WTC11 (cell line): Measurements from ENCODE around the gene CFAP161. TPM values are rescaled to one million over a fixed set of nuclear protein-coding genes. Genes with fewer than 3 reads are reported as not detected.
A peak's percentile ranks its signal among the peaks of the same experiment; 100 is the strongest.

ENCODE experiments used
- ATAC-seq: fragments of 200-7000 bp; cut with Tn5 transposase; 2 replicates; pipeline ENCODE4 v1.10.0; 2021; ENCODE audit warnings: mild to moderate bottlenecking, moderate library complexity
- CTCF ChIA-PET: fragments of 300-600 bp; sonication (Branson Sonifier 250); formaldehyde crosslinking; loops from one replicate; lab custom pipeline; 2021; ENCODE audit warnings: antibody characterized with exemption; lab: Charles Lee
- POLR2A ChIA-PET: fragments of 350-600 bp; sonication (Branson Sonifier 250); formaldehyde crosslinking; loops from one replicate; lab custom pipeline; 2021; ENCODE audit warnings: antibody characterized with exemption; lab: Charles Lee
- DNase-seq: peaks from one replicate; pipeline ENCODE4 v3.0.0; 2021; ENCODE audit warnings: low spot score
- H3K27ac Mint-ChIP-seq: 2 replicates; pipeline ENCODE4 v1.8.0; 2021; ENCODE audit warnings: mixed read lengths
- H3K27me3 Mint-ChIP-seq: 2 replicates; pipeline ENCODE4 v1.8.0; 2021; ENCODE audit warnings: low read depth, mild to moderate bottlenecking, moderate library complexity, mixed read lengths
- H3K36me3 Mint-ChIP-seq: 2 replicates; pipeline ENCODE4 v1.8.0; 2021; ENCODE audit warnings: mixed read lengths
- H3K4me1 Mint-ChIP-seq: 2 replicates; pipeline ENCODE4 v1.8.0; 2022; ENCODE audit warnings: mixed read lengths
- H3K4me3 Mint-ChIP-seq: 2 replicates; pipeline ENCODE4 v1.8.0; 2021; ENCODE audit warnings: mild to moderate bottlenecking, moderate library complexity, mixed read lengths
- H3K9me3 Mint-ChIP-seq: 2 replicates; pipeline ENCODE4 v1.8.0; 2021; ENCODE audit warnings: mixed read lengths
- ELF4 ChIP-seq: sonication (generic); formaldehyde crosslinking; IDR thresholded peaks from 2 replicates; pipeline ENCODE4 v1.8.1; 2022; ENCODE audit warnings: low read depth, mild to moderate bottlenecking, moderate library complexity, missing genetic modification reagents
- EMX1 ChIP-seq: fragments of 250-450 bp; sonication (Bioruptor Pico); IDR thresholded peaks from 2 replicates; pipeline ENCODE4 v1.8.0; 2021; ENCODE audit warnings: mild to moderate bottlenecking
- NR1H2 ChIP-seq: sonication (generic); formaldehyde crosslinking; IDR thresholded peaks from 2 replicates; pipeline ENCODE4 v1.9.0; 2021; ENCODE audit warnings: mild to moderate bottlenecking, moderate library complexity, missing genetic modification reagents
- TCF7 ChIP-seq: sonication (generic); formaldehyde crosslinking; IDR thresholded peaks from 2 replicates; pipeline ENCODE4 v1.8.0; 2022; ENCODE audit warnings: mild to moderate bottlenecking, low read depth, missing genetic modification reagents, moderate library complexity
- TEAD4 ChIP-seq: sonication (generic); formaldehyde crosslinking; IDR thresholded peaks from 2 replicates; pipeline ENCODE4 v1.8.0; 2022; ENCODE audit warnings: mild to moderate bottlenecking, missing genetic modification reagents
- ZNF138 ChIP-seq: sonication (generic); formaldehyde crosslinking; conservative IDR thresholded peaks from 2 replicates; pipeline ENCODE4 v1.8.1; 2022; ENCODE audit warnings: mild to moderate bottlenecking, moderate library complexity, missing genetic modification reagents
- ZNF317 ChIP-seq: sonication (generic); formaldehyde crosslinking; IDR thresholded peaks from 2 replicates; pipeline ENCODE4 v1.8.1; 2023; ENCODE audit warnings: low read depth, mild to moderate bottlenecking, moderate library complexity, missing genetic modification reagents, borderline replicate concordance
- ZNF671 ChIP-seq: fragments of 250-450 bp; sonication (Bioruptor Pico); IDR thresholded peaks from 2 replicates; pipeline ENCODE4 v1.8.0; 2021; ENCODE audit warnings: mild to moderate bottlenecking
- total RNA-seq: library from RNA; stranded (reverse); gene quantifications from 3 replicates; pipeline ENCODE4 v1.2.3, GENCODE V29; 2021
- TF ChIP-seq, protein P1 (sequence below): sonication (generic); formaldehyde crosslinking; IDR thresholded peaks from 2 replicates; pipeline ENCODE4 v1.8.1; 2023; ENCODE audit warnings: mild to moderate bottlenecking, missing genetic modification reagents, moderate library complexity
- TF ChIP-seq, protein P2 (sequence below): fragments of 250-450 bp; sonication (Bioruptor Pico); conservative IDR thresholded peaks from 2 replicates; pipeline ENCODE4 v1.9.0; 2021; ENCODE audit warnings: mild to moderate bottlenecking
- TF ChIP-seq, protein P3 (sequence below): sonication (generic); formaldehyde crosslinking; IDR thresholded peaks from 2 replicates; pipeline ENCODE4 v1.8.0; 2022; ENCODE audit warnings: mild to moderate bottlenecking, missing genetic modification reagents
- TF ChIP-seq, protein P4 (sequence below): sonication (generic); formaldehyde crosslinking; conservative IDR thresholded peaks from 2 replicates; pipeline ENCODE4 v1.8.1; 2022; ENCODE audit warnings: mild to moderate bottlenecking, missing genetic modification reagents
- TF ChIP-seq, protein P5 (sequence below): sonication (generic); formaldehyde crosslinking; IDR thresholded peaks from 2 replicates; pipeline ENCODE4 v1.8.1; 2023; ENCODE audit warnings: mild to moderate bottlenecking, moderate library complexity, missing genetic modification reagents
- TF ChIP-seq, protein P6 (sequence below): fragments of 250-450 bp; sonication (Bioruptor Pico); IDR thresholded peaks from 2 replicates; pipeline ENCODE4 v1.9.0; 2021; ENCODE audit warnings: mild to moderate bottlenecking, borderline replicate concordance
- TF ChIP-seq, protein P7 (sequence below): sonication (generic); formaldehyde crosslinking; IDR thresholded peaks from 2 replicates; pipeline ENCODE4 v1.8.0; 2022; ENCODE audit warnings: mild to moderate bottlenecking, missing genetic modification reagents
- TF ChIP-seq, protein P8 (sequence below): sonication (generic); formaldehyde crosslinking; IDR thresholded peaks from 2 replicates; pipeline ENCODE4 v1.8.1; 2023; ENCODE audit warnings: mild to moderate bottlenecking, missing genetic modification reagents, moderate library complexity
- TF ChIP-seq, protein P9 (sequence below): sonication (generic); formaldehyde crosslinking; IDR thresholded peaks from 2 replicates; pipeline ENCODE4 v1.8.1; 2022; ENCODE audit warnings: low read depth, mild to moderate bottlenecking, moderate library complexity, missing genetic modification reagents, borderline replicate concordance
- TF ChIP-seq, protein P10 (sequence below): sonication (generic); formaldehyde crosslinking; IDR thresholded peaks from 2 replicates; pipeline ENCODE4 v1.8.0; 2022; ENCODE audit warnings: mild to moderate bottlenecking, missing genetic modification reagents

The CFAP161 gene
- total RNA-seq, 1 experiment from 2014 or later, result not detected

DNA sequence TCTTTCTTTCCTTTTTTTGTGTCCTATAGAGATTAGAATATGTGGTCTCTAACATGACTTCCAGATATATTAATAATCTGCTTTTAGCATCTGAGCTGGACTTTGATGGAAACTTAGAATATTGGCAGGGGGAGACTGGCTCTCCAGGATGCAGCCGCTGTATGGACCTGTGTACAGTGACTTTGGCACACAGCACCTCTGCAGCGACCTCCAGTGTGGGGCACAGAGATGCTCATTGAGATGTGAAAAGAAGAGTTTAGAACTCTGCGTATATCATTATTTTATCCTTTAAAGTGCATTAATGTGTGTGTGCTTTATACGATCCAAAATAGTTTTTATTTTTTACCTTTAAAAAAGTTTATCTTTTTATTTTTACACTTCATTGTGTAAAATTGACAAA is 18.3 kb downstream of the CFAP161 start (continued):
- TF ChIP-seq, protein P1, sequence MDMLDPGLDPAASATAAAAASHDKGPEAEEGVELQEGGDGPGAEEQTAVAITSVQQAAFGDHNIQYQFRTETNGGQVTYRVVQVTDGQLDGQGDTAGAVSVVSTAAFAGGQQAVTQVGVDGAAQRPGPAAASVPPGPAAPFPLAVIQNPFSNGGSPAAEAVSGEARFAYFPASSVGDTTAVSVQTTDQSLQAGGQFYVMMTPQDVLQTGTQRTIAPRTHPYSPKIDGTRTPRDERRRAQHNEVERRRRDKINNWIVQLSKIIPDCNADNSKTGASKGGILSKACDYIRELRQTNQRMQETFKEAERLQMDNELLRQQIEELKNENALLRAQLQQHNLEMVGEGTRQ, result no peak
- TF ChIP-seq ZNF671 (CRISPR knock-in tag), result no peak
- TF ChIP-seq, protein P2, sequence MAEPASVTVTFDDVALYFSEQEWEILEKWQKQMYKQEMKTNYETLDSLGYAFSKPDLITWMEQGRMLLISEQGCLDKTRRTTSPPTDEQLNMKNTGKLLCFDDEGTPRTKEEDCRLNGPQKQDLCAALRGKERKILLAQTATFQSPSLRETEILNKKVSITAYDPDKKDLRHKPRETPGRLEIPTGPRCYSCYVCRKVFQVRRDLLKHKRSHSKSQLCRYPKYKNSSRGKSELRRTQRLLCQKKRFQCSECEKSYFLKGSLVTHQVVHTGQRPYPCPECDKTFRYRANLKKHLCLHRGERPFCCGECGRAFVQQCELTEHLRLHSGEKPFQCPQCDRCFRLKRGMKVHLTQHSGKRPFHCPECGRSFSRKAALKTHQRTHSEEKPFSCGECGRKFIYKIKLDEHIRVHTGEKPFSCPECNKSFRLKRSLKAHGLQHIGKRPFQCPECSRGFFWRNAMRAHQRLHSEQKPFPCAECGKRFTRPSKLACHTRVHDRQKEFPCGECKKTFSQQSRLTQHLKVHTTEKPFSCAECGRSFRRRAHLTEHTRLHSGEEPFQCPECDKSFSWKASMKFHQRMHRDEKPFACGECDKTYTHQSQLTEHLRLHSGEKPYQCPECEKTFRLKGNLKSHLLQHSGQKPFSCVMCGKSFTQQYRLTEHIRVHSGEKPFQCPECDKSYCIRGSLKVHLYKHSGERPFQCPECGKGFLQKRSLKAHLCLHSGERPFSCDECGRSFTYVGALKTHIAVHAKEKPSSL, result no peak

DNA sequence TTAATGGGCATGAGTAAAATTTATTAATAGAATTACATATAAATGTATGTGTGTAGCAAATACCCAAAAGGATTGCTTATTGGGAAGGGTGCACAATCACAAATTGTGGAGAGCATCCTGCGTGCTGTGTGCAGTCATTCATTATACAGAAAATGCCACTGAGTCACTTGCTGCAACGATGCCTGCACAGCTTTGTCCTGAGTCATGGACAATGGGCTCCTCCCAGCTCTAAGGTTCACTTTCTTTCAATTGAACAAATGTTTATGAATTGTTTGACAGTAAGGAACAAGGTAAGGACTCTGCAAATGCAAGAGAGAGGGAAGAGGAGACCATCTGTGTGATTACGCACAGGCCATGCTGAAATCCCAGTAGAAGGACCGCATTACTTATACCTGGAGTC is 18.7 kb downstream of the CFAP161 start:
- POLR2A ChIA-PET, result no interaction called here
- no peak for ATAC-seq

DNA sequence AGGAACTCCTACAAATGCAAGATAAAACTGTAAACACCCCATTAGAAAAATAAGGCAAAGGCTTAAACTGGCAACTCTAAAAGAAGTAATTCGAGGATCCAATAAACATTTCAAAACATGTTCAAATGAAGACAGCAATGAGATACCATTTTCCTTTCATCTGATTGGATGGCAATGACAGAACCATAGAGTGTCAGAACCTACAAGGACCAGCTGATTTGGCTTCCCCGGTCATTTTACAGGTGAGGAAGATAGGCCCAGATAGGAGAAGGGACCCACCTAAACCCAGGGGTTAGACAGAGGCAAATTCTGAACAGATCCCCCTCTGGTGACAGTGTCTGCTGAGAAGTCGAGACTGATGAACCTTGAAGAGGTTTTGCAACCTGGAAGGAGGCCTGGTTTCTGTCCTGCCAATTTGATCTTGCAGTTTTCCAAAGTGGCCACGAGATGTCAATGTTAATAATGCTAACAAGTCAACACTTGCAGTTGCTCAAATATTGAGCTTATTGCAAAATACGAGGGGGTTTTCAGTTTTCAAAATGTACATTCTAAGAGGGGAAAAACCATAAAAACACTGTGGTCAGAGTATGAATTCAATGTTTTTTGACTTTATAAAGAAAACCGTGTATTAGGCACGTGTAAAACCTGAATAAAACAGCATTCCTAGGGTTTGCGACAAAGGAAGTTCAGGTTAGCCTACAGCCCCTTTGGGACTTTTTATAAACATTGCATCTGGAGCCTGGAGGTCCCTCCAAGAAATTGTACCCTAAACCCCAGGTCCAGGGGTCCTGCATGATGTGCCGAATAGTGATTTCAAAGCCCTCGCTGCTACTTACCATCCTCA is 21.5 kb downstream of the CFAP161 start:
- ChIA-PET POLR2A (interaction anchor here (0.5 kb wide), 1 partner anchor 266 kb away, joined by 3 read pairs; no protein-coding TSS in a partner anchor), CTCF (interaction anchor here (0.6 to 9.7 kb wide), 15 partner anchors 9 to 164 kb away, joined by 3 to 170 read pairs (median 4); no protein-coding TSS in a partner anchor)
- DNase-seq (no peak), ATAC-seq (peak; percentile 60)
- no peaks in the 10 kb centered on the region for H3K4me1 Mint-ChIP-seq
- no peaks in the 10 kb centered on the region for H3K27me3 Mint-ChIP-seq
- H3K27ac Mint-ChIP-seq, result no peak overlapping the region
- H3K36me3 Mint-ChIP-seq, result no peaks in the 10 kb centered on the region
- H3K4me3 Mint-ChIP-seq, result no peak overlapping the region
- peaks cover 7% of the 10 kb centered on the region for H3K9me3 Mint-ChIP-seq
- TF ChIP-seq, protein P3, sequence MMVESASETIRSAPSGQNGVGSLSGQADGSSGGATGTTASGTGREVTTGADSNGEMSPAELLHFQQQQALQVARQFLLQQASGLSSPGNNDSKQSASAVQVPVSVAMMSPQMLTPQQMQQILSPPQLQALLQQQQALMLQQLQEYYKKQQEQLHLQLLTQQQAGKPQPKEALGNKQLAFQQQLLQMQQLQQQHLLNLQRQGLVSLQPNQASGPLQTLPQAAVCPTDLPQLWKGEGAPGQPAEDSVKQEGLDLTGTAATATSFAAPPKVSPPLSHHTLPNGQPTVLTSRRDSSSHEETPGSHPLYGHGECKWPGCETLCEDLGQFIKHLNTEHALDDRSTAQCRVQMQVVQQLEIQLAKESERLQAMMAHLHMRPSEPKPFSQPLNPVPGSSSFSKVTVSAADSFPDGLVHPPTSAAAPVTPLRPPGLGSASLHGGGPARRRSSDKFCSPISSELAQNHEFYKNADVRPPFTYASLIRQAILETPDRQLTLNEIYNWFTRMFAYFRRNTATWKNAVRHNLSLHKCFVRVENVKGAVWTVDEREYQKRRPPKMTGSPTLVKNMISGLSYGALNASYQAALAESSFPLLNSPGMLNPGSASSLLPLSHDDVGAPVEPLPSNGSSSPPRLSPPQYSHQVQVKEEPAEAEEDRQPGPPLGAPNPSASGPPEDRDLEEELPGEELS (CRISPR knock-in tag), result no peak
- TF ChIP-seq, protein P4, sequence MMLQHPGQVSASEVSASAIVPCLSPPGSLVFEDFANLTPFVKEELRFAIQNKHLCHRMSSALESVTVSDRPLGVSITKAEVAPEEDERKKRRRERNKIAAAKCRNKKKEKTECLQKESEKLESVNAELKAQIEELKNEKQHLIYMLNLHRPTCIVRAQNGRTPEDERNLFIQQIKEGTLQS (CRISPR knock-in tag), result no peak
- TF ChIP-seq, protein P5, sequence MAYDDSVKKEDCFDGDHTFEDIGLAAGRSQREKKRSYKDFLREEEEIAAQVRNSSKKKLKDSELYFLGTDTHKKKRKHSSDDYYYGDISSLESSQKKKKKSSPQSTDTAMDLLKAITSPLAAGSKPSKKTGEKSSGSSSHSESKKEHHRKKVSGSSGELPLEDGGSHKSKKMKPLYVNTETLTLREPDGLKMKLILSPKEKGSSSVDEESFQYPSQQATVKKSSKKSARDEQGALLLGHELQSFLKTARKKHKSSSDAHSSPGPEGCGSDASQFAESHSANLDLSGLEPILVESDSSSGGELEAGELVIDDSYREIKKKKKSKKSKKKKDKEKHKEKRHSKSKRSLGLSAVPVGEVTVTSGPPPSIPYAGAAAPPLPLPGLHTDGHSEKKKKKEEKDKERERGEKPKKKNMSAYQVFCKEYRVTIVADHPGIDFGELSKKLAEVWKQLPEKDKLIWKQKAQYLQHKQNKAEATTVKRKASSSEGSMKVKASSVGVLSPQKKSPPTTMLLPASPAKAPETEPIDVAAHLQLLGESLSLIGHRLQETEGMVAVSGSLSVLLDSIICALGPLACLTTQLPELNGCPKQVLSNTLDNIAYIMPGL, result no peak
- TF ChIP-seq, protein P6, sequence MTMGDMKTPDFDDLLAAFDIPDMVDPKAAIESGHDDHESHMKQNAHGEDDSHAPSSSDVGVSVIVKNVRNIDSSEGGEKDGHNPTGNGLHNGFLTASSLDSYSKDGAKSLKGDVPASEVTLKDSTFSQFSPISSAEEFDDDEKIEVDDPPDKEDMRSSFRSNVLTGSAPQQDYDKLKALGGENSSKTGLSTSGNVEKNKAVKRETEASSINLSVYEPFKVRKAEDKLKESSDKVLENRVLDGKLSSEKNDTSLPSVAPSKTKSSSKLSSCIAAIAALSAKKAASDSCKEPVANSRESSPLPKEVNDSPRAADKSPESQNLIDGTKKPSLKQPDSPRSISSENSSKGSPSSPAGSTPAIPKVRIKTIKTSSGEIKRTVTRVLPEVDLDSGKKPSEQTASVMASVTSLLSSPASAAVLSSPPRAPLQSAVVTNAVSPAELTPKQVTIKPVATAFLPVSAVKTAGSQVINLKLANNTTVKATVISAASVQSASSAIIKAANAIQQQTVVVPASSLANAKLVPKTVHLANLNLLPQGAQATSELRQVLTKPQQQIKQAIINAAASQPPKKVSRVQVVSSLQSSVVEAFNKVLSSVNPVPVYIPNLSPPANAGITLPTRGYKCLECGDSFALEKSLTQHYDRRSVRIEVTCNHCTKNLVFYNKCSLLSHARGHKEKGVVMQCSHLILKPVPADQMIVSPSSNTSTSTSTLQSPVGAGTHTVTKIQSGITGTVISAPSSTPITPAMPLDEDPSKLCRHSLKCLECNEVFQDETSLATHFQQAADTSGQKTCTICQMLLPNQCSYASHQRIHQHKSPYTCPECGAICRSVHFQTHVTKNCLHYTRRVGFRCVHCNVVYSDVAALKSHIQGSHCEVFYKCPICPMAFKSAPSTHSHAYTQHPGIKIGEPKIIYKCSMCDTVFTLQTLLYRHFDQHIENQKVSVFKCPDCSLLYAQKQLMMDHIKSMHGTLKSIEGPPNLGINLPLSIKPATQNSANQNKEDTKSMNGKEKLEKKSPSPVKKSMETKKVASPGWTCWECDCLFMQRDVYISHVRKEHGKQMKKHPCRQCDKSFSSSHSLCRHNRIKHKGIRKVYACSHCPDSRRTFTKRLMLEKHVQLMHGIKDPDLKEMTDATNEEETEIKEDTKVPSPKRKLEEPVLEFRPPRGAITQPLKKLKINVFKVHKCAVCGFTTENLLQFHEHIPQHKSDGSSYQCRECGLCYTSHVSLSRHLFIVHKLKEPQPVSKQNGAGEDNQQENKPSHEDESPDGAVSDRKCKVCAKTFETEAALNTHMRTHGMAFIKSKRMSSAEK (CRISPR knock-in tag), result no peak
- TF ChIP-seq, protein P7, sequence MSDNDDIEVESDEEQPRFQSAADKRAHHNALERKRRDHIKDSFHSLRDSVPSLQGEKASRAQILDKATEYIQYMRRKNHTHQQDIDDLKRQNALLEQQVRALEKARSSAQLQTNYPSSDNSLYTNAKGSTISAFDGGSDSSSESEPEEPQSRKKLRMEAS (CRISPR knock-in tag), result no peak
- no peak for TF ChIP-seq ZNF138 (CRISPR knock-in tag)

More for the DNA sequence above, 18.7 kb downstream of the CFAP161 start:
- no peak for DNase-seq
- no peaks in the 10 kb centered on the region for H3K27me3 Mint-ChIP-seq
- TF ChIP-seq, protein P8, sequence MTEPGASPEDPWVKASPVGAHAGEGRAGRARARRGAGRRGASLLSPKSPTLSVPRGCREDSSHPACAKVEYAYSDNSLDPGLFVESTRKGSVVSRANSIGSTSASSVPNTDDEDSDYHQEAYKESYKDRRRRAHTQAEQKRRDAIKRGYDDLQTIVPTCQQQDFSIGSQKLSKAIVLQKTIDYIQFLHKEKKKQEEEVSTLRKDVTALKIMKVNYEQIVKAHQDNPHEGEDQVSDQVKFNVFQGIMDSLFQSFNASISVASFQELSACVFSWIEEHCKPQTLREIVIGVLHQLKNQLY (CRISPR knock-in tag), result no peak
- TF ChIP-seq ZNF317, result no peak
- no peak for TF ChIP-seq EMX1 (CRISPR knock-in tag)
- TF ChIP-seq, protein P9, sequence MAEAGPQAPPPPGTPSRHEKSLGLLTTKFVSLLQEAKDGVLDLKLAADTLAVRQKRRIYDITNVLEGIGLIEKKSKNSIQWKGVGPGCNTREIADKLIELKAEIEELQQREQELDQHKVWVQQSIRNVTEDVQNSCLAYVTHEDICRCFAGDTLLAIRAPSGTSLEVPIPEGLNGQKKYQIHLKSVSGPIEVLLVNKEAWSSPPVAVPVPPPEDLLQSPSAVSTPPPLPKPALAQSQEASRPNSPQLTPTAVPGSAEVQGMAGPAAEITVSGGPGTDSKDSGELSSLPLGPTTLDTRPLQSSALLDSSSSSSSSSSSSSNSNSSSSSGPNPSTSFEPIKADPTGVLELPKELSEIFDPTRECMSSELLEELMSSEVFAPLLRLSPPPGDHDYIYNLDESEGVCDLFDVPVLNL (CRISPR knock-in tag), result no peak
- TF ChIP-seq, protein P10, sequence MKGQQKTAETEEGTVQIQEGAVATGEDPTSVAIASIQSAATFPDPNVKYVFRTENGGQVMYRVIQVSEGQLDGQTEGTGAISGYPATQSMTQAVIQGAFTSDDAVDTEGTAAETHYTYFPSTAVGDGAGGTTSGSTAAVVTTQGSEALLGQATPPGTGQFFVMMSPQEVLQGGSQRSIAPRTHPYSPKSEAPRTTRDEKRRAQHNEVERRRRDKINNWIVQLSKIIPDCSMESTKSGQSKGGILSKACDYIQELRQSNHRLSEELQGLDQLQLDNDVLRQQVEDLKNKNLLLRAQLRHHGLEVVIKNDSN, result no peak
- TF ChIP-seq TCF7 (CRISPR knock-in tag), result no peak
- no peak for TF ChIP-seq NR1H2 (CRISPR knock-in tag)
- TF ChIP-seq ZNF138 (CRISPR knock-in tag), result no peak
- TF ChIP-seq TEAD4, result no peak
- no peak for TF ChIP-seq ELF4
- CTCF ChIA-PET, result interaction anchor here (9.7 kb wide), 1 partner anchor 115 kb away, joined by 170 read pairs; no protein-coding TSS in a partner anchor
- no peak overlapping the region for H3K4me3 Mint-ChIP-seq
- no peaks in the 10 kb centered on the region for H3K4me1 Mint-ChIP-seq
- H3K9me3 Mint-ChIP-seq, result peaks cover 3% of the 10 kb centered on the region; the same call in 1 of the 2 replicates
- no peaks in the 10 kb centered on the region for H3K36me3 Mint-ChIP-seq
- H3K27ac Mint-ChIP-seq, result no peak overlapping the region
